Esophagus muscularis mucosa (tissue), 3 donors: ENCODE data around the gene KRTAP29-1.
"Not testable (repeated sequence)": the region's sequence is repeated elsewhere in the genome, so short reads cannot be mapped to it uniquely, and the experiment has no call there.

Experiments
- CTCF ChIP-seq, 3 experiments: fragments of 200-600 bp in 2 of 3; fragments of 450-650 bp in 1 of 3; sonication (generic) in 2 of 3; IDR thresholded peaks; one replicate each; pipeline ENCODE4 v1.5.1; 2017 to 2019; ENCODE audit warnings: antibody characterized with exemption in 3 of 3, mild to moderate bottlenecking in 2 of 3, moderate library complexity in 1 of 3
- EP300 ChIP-seq: sonication (generic); formaldehyde crosslinking; IDR thresholded peaks from one replicate; pipeline ENCODE4 v1.6.1; 2017; ENCODE audit warnings: antibody characterized with exemption

GRCh38 chr17:41275648-41276190, 26.9 kb downstream of the KRTAP29-1 start, which contains the start of gene KRTAP9-7:
- not testable (repeated sequence) for TF ChIP-seq CTCF (IDR thresholded peaks at IDR 0.05); EP300
